Cardiac septum (tissue), 1 donor: ENCODE measurements around the gene REV3L. TPM values are rescaled to one million over a fixed set of nuclear protein-coding genes. Genes with fewer than 3 reads are reported as not detected.

ENCODE experiments used
- DNase-seq: peaks from one replicate; pipeline ENCODE4 v3.0.0-alpha.2; 2020; ENCODE audit warnings: low spot score
- intact Hi-C: fragments of 100-400 bp; cut with DNase I; formaldehyde crosslinking; loops from one replicate; pipeline ENCODE4 v1.14.0; 2022
- total RNA-seq: library from RNA; stranded (reverse); fragmentation: NEBNext Ultra II Directional; extraction: Animal tissue kit (Norgen Biotek cat#: 25700); gene quantifications from one replicate; pipeline ENCODE4 v1.2.1, GENCODE V29; 2021
- donor health status: DM: no; HTN: no; CAD: no.

Gene REV3L
- total RNA-seq, 1 donor from 2014 or later, result 17.8 TPM

DNA sequence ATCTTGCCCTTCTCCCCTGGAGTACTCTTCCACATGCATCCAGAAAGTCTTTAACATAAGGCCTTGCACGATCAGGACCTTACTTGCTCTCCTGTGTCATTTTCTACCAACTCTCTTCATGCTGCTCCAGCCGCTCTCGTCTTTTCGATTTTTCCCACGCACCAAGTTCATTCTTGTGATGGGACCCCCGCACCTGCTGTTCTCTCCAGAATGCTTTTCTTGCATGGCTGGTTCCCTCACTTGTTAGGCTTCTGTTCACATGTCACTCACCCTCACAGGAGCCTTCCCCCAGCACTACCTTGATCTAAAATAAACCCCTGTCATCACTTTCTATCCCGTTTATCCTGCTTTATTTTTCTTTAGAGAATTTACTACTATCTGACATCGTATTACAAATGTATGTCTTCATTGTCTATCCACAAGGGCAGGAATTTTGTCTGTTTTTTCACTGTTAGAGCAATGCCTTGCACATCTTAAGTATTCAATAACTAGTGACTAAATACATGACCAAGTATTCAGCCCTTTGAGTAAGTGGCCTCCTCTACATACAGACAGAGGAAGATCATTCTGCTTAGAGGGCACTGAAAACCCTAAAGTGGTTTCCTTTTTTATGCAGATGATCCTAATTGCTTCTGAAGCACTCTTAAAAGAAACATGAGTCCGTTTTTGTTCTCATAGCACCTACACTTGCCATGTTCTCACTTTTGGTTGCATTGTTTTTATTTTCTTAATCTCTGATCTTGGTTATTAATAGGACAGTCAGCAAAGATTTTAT lies 228.8 kb downstream of the REV3L start:
- intact Hi-C loops, result no loop called here
- DNase-seq, result no peak

DNA sequence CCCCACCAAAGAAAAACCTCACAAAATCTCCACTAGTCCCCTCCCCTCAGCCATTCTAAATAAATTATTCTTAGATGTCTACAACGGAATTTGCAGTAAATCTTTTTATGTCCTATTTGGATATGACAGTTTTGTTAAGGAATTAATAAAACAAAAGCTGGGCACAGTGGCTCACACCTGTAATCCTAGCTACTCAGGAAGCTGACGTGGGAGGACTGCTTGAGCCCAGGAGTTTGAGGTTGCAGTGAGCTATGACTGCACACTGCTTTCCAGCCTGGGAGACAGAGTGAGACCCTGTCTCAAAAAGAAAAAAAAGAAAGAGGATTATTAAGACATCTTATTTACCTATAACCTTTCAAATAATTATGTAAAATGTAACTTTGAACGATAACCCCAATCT lies 230.3 kb downstream of the REV3L start:
- intact Hi-C loops, result loop anchor here (2.0 kb wide), 1 partner anchor 240 kb away; no protein-coding TSS in a partner anchor
- no peak for DNase-seq

DNA sequence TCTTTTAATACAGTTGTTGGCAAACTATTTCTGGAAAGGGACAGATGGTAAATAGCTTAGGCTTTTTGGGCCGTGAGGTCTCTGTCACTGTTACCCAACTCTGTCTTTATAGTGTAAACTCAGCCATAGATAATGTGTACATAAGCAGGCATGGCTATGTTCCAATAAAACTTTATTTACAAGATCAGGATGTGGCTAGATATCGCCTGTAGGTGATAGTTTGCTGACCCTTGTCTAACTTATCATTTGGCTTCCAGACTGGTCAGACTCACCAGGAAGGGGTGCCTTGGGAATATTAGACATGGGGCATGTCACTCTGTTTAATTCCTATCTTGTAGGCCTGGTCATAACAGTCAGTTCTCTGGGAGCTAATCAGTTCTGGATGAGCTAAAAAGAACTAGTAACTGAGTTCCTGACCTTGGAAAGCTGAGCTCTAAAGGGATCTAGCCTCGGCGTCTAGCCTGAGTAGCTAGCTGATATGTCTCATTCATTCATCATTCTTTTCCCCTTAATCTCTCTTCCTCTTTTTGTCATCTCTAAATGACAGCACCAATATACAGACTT lies 232.1 kb downstream of the REV3L start:
- DNase-seq, result no peak
- intact Hi-C loops, result no loop called here

Other genes with a start within 250 kb of the REV3L start
- gene TRAF3IP2, start 122.7 kb upstream of the REV3L start, total RNA-seq, result 6.5 TPM